GM18870 (cell line): Measurements from ENCODE around the gene TSPAN32.

ENCODE experiments used
- ATAC-seq: cut with Tn5 transposase; IDR thresholded peaks from one replicate; pipeline ENCODE4 v1.9.1; 2021; ENCODE audit warnings: moderate library complexity; ENCODE audit not compliant: unreplicated experiment

Gene TSPAN32

DNA sequence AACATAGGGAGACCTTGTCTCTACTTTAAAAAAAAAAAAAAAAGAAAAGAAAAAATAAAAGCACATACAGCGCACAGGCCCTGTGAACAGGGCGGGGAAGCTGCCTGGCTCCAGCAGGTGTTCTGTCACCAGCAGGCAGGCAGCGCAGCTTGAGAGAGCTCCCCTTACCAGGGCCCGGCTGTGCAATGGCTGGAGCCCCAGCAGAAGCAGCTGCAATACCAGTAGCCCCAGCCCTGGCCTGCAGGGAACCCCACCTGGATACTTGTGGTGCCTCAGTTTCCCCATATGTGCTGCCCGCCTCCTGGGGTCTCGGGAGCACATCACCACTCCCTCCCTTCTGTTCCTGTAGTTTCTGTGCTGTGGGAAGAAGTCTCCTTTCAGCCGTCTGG lies 12.3 kb downstream of the TSPAN32 start:
- no peak for ATAC-seq

DNA sequence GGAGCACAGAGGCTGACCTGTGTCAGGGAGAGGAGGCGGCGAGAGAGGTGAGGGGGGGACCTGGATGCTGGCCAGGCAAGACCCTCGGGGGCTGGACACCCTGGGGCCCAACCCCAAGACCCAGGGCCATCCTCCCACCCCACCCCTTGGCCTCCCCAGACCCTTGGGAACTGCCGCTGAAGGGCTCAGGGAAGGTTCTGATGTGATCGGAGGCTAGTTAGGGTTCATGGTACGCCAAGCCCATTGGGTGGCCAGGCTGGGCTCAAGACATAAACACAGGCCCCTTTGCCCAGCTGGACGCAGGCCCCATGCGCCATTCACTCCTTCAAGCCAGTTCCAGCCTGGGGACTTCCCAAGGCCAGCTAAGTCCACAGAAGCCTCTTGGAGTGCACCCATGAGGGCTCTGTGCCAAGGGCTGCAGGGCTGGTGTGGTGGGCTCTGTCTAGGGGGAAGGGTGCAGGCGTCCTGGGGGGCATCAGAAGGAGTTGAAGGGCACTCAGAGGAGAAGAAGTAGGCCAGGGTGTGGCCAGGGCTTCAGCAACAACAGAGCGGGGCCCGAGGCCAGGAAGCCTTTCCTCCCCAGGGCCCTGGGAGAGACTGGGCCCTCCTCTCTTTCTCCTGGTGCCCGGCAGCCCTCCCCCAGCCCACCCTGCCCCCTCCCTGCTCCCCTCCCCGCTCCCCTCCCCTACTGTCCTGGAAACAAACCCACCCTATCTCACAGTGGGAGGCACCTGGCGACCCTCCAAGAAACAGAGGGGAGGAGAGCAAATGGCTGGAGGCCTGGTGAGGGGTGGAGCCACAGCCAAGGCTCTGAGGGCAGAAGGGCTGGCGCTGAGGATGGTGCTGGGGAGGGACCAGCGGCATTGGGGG lies 12.9 kb downstream of the TSPAN32 start:
- ATAC-seq: no peak

DNA sequence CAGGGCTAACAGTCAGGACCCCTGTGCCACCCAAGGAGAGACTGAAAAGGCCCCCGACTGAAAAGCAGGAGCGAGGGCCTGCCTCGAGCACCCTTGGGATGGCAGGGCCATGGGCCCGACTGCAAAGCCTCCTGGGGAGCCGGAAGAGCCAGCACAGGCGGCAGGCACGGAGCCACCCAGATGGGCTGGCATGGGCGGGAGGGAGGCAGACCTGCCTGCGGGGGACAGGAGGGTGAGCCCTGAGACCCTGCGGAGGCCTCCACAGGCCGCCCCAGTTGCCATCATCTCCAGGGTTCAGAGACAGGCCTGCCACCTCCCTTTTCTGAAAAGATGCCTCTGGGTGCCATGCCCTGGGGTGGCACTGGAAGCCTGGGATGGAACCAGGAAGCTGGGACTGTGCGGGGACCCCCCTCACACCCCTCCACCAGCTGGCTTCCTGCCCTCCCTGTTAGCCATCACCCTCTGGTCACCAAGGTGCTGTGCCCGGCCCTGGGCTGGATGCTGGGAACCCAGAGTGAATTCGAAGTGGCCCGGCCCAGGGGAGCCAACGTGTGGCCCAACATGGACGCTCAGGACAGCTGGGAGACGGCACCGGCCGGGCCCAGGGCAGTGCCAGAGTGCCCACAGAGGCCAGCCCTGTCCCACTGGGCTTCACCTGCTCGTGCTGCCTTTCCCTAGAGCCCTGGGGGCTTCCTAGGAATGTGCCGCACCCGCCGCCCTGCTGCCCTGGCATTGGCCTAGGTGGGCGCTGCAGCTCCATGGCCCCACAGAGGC lies 13.8 kb downstream of the TSPAN32 start:
- ATAC-seq: no peak

DNA sequence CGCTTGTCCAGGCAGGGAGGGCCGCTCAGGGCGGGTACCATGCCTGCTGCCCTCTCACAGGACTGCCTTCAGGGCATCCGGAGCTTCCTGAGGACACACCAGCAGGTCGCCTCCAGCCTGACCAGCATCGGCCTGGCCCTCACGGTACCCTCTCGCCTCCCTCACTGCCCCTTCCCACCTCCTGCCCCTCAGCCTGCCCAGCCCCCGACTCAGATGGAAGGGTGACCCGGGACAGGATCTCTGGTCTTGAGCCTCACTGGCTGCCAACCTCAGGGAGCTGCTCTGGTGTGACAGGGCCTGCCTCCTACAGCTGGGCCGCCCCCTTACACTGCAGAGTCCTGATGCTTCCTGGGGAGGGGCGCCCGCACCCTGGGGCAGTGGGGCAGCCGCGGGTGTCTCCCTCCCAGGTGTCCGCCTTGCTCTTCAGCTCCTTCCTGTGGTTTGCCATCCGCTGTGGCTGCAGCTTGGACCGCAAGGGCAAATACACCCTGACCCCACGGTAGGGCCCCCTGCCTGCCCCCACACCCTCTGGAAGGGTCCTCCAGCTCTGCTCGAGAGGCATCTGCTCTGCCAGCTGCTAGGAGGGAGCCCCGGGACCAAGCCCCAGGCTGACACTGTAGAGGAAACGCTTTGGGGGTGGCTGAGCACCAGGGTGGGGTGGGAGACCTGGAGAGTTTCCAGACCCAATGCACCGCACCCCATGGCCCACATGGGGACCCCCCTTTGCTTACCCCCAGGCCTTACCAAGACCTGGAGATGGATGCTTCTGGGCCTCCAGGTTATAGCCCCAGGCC lies 14.6 kb downstream of the TSPAN32 start:
- ATAC-seq: no peak

DNA sequence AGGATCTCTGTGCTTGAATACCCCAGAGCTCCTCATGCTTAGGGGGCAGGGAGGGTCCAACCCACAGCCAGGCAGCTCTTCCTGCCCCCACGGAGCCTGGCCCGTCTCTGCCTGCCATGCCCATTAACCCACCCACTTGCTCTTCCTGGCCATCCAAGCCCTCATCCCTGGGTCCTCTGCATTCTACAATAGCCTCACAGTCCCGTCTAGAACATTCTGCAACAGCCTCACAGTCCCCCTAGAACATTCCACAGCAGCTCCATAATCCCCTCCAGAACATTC lies 15.1 kb downstream of the TSPAN32 start:
- no peak for ATAC-seq

DNA sequence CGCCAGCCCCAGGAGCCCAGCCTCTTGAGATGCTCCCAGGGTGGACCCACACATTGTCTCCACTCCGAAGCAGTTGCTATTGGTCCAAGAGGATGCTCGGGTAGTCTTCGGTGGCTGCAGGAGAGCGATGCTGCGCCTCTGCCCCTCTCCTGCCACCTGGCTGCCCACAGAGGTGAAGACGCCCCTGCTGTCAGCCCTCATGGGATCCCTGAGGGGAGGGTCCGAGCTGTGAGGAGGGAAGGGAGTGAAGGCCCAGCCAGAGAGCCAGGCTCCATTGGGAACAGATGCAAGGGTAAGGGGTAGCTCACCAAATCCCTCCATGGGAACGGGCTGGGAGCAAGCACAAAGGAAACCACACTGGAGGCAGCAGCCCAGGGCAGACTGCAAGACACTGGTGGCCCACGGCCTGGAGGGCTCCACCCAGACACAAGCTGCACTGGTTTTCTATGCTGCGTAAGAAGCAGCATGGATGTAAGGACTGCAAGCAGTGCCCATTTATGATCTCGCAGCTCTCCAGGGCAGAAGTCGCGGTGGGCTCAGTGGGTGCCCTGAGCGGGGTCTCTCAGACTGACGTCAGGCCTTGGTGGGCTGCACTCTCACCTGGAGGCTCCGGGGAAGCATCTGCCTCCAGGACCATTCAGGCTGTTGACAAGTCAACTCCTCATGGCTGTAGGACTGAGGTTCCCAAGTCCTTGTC lies 15.7 kb downstream of the TSPAN32 start:
- no peak for ATAC-seq

DNA sequence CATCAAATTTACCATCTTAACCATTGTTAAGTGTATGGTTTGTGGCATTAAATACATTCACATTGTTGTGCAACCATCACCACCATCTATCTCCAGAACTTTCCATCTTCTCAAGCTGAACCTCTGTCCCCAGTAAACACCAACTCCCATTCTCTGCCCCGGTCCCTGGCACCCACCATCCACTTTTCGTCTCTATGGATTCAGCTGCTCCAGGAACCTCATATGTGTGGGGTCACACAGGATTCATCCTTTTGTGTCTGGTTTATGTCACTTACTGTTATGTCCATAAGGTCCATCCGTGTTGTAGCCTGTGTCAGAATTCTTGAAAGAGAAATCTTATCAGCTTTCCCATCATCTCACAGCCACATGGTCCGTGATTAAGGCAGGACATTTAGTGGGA lies 16.3 kb downstream of the TSPAN32 start:
- ATAC-seq: no peak

DNA sequence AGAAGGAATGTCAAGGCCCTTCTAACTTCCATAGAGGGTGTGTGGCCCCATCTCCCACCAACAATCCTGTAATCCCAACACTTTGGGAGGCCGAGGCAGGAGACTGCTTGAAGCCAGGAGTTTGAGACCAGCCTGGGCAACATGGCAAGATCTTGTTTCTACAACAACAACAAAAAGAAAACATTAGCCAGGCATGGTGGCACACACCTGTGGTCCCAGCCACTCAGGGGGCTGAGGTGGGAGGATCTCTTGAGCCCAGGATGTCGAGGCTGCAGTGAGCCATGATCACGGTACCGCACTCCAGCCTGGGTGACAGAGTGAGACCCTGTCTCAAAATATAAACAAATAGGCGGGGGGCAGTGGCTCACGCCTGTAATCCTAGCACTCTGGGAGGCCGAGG lies 16.9 kb downstream of the TSPAN32 start:
- no peak for ATAC-seq

DNA sequence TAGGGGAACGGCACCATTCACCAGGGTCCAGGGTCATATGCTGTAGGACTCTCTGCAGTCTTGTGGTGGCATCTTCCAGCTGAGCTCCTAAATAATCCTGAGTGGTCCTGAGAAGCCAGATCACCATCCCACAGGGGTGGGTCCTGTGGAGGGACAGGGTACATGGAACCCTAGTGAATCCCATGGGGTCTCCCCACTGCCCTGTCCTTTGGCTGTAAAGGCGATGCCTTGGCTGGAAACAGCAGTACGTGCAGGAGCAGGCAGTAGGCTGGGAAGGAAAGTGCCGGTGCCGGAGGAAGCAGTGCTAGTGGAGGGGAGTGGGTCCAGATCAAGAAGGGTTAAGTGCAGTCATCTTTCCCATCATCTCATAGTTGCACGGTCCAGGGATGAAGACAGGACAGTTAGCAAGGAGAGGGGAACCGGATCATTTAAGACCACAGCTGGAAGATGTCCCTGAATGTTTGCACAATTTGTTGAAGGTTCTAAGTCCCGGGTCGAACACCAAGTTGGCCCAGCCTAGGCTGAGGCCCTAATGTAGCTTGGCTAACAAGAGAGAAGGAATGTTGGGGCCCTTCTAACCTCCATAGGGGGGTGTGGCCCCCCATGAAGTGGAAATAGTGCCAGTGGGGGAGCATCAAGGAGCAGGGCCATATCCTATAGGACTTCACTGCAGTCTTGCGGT lies 18.1 kb downstream of the TSPAN32 start:
- ATAC-seq: no peak

DNA sequence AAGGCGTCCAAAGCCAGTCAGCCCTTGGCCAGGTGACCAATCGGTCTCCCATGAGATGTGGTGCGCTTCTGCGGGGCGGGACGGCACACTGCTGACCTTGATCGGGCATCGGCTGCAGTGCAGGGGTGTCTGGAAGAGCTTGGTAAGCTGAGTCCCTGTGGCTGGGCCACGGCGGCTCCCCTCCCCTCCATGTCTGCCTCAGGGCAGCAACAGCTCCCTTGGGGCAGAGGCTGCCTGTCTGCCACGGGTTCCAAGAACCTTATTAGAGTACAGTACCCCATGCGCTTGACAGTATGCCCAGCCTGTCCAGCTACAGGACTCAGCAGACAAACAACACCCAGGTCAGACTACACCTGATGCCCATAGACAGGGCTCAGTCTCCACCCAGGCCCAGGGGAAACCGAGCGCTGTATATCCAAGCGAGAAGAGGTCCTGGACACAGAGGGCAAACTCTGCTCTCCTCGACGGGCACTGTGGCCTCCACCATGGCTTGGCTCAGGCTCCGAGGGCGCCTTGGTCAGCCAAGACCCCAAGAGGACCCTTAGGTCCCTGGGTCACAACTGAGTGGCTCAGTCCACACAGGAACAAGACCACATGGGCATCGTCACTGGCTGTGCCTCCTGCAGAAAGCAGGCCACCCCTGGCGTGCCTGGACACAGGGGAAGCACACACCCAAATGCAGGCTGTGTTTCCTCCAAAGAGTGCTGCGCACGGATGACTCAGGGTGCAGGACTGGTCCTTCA lies 18.9 kb downstream of the TSPAN32 start:
- ATAC-seq: no peak

DNA sequence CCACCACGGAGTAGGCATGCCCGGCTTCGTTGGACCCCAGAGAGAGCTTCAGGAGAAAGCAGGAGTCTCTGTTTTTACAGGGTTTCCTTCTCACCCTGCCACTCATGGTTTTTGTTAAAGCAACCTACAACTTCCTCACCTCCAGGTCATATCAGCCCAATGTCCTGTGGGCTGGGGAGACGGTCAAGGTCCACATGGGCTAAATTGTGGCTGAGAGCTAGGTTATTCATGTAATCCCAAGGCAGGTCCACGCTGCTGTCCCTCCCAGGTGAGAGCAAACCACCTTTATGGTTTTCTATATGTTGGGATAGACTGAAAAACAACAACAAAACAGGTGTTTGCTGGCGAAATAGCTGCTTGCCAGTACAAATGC lies 19.5 kb downstream of the TSPAN32 start:
- no peak for ATAC-seq

DNA sequence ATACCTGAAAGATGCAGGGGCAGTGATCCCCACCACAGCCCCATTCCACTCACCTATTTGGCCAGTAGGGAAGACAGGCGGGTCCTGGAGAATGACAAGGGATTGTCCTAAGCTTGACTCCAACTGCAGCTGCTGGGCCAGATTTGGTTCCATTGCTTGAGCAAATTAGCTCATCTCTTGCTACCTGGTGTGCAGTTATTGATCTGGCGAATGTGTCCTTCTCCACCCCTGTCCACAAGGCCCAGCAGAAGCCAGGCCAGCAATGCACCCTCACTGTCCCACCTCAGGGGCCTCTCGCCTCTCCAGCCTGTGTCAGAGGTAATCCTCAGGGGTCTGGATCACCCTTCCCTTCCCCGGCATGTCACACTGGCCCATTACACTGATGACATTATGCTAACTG lies 23.3 kb downstream of the TSPAN32 start:
- no peak for ATAC-seq

DNA sequence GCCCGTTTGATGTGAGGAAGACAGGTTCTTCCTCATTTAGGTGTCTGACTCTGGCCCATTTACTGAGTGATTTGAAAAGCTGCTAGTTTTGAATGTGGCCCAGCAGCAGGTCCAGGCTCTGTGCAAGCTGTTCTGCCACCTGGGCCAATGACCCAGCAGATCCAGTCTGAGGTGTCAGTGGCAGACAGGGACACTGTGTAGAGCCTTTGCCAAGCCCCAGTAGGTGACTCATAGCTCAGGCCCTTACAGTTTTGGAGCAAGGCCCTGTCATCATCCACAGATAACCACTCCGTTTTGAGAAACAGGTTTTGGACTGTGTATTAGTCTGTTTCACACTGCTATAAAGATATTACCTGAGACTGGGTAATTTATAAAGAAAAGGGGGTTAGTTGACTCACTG lies 23.9 kb downstream of the TSPAN32 start:
- no peak for ATAC-seq

DNA sequence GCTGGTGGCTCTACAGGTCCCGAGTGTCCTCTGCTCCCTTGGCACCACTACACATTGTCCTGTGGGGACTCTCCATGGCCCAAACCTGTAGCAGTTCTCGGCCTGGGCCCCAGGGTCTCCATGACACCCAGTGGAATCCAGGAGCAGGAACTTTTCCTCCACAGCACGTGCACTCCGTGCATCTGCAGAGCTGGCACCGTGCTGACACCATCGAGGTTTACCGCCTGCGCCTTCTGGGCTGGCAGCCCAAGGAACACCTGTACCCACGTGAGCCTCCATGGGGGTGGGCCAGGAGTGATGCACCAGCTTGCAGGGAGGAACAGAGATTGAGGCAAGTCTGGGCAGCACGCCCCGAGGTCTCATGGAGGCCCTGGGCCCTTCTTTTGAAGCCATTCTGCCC lies 25.2 kb downstream of the TSPAN32 start:
- ATAC-seq: no peak

DNA sequence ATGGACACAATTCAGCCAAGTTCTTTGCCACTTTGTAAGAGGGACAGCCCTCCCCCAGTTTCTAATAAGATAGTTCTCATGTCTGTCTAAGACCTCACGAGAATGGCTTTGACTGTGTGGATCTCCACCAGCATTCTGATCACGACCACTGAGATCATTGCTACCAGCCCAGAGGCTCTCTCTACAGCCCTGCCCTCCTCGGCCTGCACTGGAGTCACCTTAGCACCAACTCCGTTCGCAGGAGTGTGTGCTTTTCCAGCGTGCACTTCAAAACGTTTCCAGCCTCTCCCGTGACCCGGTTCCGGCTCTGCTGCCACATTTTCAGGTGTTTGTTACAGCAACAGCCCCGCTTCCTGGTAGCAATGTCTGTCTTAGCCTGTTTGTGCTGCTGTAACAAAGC lies 26.2 kb downstream of the TSPAN32 start:
- no peak for ATAC-seq

DNA sequence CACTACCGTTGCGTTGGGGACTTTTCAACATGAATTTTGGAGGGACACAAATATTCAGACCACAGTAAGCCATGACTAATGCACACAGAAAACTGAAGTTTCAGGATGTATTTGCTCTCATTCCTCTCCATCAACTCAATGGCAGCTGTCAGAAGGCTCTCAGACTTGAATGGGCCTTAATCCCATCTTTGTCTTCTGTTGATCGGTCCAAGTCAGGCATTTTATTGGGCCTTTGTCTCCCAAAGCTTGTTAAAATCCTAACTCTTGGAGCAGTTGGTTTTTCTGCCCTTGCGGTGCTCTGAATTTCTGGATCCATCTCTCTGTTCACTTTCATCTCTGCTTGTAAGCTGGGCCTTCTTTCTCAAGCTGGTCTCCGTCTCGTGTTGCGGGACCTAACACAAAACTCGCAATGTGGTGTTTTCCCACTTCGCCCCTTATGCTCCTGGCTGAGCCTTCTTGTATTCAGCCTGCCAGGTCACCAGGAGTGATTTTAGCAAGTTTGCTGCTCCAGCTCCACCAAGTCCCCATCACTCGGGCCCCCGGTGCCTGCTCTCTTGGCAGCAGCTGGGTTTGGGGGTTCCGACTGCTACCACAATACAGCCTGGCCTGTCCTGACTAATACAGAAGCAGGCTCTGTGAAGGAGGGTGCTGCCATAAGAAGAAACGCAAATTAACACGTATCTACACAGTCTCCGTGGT lies 27.0 kb downstream of the TSPAN32 start:
- no peak for ATAC-seq

DNA sequence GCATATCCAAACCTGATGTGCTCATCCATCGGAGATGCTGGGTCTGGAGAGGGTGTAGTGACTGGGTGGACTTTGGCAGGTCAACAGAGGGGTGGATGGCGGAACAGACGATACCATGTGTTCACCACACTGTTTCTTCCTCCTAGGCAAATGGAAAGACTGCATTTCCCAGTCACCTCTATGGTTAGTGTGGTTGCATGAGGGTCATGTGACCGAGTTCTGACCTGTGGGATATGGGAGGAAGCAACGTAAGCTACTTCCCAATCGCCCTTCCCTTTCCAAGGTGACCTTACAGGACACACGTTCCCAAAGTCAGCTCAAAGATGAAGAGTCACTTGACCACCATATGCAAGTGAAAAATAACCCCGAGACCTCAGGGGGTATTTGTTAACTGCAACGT lies 27.7 kb downstream of the TSPAN32 start:
- no peak for ATAC-seq

DNA sequence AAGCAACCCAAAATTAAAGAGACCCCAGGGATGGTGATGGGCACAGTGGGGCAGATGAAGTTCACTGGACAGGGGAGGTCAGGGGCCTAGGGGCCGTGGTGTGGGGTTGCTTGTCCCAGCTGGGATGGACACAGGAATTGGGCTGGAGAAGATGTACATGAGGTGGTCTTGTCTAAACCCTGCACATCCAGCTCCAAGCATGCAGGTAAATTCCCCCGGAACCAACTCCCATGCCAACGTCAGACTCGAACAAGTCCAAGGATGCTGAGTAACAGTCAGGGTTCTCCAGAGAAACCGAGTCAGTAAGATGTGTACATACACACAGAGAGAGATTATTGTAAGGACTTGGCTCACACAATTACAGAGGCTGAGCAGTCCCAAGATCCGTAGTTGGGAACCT lies 28.9 kb downstream of the TSPAN32 start:
- no peak for ATAC-seq

DNA sequence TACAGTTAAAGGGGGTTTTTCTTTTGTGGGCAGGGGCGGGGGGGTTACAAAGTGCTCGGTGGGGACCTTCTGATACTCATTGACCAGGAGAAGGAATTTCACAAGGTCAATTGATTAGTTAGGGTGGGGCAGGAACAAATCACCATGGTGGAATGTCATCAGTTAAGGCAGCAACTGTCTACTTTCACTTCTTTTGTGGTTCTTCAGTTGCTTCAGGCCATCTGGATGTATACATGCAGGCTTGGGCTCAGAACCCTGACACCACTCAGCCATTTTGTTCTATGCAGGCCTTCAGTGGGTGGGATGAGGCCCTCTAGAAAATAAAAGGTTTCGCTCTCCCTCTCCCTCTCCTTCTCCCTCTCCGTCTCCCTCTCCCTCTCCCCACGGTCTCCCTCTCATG lies 29.6 kb downstream of the TSPAN32 start:
- ATAC-seq: no peak
